Astrocyte of the cerebellum (primary cell): ENCODE measurements around the gene TMC3.
"Not testable (repeated sequence)": the region's sequence is repeated elsewhere in the genome, so short reads cannot be mapped to it uniquely, and the experiment has no call there.

Source experiments
- DNase-seq: peaks from one replicate; pipeline ENCODE4 v3.0.0-alpha.2; 2011; ENCODE audit warnings: low read depth
- H3K4me3 ChIP-seq: 2 replicates; pipeline ENCODE4 v1.5.1; 2011; ENCODE audit warnings: mild to moderate bottlenecking, low read depth, low read length, moderate library complexity
- in situ Hi-C: cut with HindIII; loops from 2 replicates; pipeline ENCODE4 v1.10.0; 2017; ENCODE audit warnings: low sequenced_read_pairs
- TF ChIP-seq, protein P1 (sequence below): IDR thresholded peaks from 2 replicates; pipeline ENCODE4 v1.5.1; 2012; ENCODE audit warnings: low read length, low read depth, moderate library complexity, mild to moderate bottlenecking; ENCODE audit errors: missing control alignments

TMC3 gene

DNA sequence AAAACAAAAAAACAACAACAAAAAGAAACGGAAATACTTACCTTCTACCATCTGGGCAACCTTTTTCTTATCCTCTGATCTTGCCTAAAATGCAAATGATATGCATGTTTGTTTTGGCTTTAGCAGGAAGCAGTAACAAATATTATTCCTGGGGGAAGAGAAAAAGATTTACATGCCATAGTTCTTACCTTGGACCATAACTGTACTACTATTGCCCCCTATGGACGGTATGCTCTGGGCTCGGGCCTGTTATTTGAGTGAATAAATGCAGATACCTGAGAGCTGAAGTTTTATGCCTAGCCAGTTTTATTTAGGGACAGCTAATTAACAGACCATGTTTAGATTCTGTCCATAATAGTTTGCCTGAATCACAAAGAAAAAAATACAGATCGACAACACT is 37.4 kb downstream of the TMC3 start:
- TF ChIP-seq, protein P1, sequence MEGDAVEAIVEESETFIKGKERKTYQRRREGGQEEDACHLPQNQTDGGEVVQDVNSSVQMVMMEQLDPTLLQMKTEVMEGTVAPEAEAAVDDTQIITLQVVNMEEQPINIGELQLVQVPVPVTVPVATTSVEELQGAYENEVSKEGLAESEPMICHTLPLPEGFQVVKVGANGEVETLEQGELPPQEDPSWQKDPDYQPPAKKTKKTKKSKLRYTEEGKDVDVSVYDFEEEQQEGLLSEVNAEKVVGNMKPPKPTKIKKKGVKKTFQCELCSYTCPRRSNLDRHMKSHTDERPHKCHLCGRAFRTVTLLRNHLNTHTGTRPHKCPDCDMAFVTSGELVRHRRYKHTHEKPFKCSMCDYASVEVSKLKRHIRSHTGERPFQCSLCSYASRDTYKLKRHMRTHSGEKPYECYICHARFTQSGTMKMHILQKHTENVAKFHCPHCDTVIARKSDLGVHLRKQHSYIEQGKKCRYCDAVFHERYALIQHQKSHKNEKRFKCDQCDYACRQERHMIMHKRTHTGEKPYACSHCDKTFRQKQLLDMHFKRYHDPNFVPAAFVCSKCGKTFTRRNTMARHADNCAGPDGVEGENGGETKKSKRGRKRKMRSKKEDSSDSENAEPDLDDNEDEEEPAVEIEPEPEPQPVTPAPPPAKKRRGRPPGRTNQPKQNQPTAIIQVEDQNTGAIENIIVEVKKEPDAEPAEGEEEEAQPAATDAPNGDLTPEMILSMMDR = peak; percentile 58
- in situ Hi-C loops = no loop called here
- no peak for DNase-seq
- no peak overlapping the region for H3K4me3 ChIP-seq

DNA sequence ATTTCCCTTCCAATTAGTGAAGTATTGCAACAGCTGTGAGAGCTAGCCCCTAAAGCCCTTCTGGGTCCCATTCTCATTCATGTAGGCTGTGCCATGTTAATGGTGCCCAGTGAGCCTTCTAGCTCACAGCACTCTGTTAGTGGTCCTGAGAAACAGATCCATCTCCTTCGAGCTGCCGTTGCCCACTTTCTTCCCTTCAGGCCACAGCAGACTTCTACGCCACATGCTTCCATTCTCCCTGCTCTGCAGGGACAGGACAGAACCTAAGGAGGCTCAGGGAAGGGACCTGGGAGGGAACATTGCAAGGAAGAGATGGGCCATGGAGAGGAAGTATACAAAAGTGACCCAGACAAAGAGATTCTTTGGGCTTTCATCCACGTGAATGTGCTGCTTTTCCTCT is 38.4 kb downstream of the TMC3 start:
- H3K4me3 ChIP-seq = no peak overlapping the region
- DNase-seq = no peak
- in situ Hi-C loops = no loop called here
- TF ChIP-seq, protein P1 = no peak

DNA sequence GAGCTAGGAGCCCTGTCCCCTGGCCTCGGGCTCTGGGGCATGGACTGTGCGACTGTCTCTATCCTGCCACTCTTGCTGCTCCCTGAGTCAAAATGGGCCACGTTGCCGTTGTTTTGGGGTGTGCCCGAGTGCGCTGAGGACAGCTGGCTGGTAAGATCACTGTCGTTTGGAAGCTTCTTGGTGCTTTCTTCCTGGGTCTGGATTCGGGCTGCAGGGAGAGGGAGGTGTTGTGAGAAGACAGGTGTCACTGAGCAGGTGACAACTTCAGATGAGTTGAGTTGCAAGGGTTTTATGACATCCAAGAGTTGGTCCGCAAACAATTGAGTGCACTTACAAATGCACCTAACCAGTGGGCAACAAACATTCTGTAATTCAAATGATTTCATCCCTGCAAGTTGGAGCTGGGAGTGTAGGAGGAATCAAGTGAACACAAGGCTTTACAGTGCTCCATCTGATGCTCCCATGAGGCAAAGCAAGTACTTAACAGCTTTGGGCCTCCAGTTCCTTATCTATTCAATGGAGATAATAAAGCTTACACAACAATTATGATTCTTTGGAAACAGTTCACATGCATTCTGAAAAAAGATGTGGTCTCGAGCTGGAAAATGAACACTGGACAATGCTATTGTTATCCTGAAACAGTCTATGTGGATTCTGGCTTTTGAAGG is 39.1 kb downstream of the TMC3 start:
- no peak for DNase-seq
- in situ Hi-C loops = no loop called here
- H3K4me3 ChIP-seq = no peak overlapping the region
- TF ChIP-seq, protein P1 = no peak

DNA sequence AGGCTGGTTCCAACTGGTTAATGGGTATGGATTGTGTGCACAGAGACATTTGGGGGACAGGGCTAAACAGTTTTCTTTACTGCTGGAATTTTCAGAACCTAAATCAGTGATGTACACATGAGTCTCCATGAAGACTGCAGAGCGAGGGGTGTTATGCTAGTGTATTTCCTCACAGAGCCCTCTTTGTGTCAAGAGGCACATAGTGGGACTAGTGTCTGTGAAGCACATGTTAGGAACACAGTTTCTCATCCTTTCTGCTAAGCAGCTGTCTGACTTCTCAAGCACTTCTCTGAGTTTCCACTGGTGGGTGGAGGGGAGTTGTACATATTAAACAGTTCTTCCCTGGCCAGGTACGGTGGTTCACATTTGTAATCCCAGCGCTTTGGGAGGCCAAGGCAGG is 40.6 kb downstream of the TMC3 start:
- in situ Hi-C loops = no loop called here
- DNase-seq = no peak
- TF ChIP-seq, protein P1 = no peak
- no peak overlapping the region for H3K4me3 ChIP-seq

DNA sequence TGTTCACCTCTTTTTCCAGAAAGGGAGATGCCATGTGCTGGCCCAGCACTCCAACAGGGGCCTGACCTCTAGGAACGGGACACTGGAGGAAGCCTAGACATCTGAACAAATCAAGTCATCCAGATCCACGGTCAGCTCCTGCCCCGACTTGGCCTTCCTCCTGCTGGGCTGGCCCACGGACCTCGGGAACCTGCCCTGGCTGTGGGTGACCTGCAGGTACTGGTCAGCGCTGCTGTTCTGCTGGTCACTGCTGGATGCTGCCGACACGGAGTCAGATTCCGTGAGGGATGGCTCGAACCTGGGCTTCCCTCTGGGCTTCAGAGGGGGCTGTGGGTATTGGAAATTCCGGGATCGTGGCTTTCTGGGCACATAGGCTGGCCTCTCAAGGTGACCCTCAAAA is 41.7 kb downstream of the TMC3 start:
- in situ Hi-C loops = no loop called here
- DNase-seq = no peak
- TF ChIP-seq, protein P1 = no peak
- no peak overlapping the region for H3K4me3 ChIP-seq

DNA sequence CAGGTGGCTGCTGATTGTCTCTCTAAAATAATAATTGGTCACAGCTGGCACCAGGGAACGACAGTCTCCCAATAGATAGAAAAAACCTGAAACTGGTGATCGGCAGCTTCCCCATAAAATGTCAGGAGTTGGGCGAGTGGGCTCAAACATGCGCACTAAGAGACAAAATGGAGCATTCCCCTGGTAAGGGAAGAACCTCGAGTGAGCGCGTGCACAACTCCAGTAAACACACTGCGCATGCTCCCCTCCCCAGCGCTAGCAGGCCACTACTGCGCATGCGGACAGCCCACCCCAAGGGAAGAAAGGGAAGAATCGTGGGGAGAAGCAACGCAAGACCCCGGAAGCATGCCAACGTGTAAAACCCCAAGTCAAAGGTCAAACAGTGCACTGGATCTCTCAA is 42.4 kb downstream of the TMC3 start:
- TF ChIP-seq, protein P1 = no peak
- DNase-seq = no peak
- in situ Hi-C loops = no loop called here
- no peak overlapping the region for H3K4me3 ChIP-seq

DNA sequence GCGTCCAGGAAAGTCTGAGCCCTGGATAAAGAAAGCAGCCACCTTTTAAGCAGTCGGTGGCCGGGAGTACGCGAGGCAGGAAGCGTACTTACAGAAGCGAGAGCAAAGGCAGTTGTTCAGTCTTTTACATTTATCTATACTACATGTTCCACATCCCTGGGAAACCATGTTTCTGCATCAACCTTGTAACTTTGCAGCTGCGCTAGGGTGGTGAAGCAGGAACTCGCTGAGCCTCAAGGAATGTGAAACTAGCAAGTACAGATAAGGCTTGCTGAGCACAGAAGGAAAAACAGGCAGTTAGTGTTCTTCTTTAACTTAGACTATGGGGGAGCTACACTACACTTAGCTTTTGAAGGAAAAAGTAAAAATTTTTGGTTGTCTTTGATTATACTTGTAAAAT is 42.9 kb downstream of the TMC3 start:
- H3K4me3 ChIP-seq, in situ Hi-C loops, DNase-seq: not testable (repeated sequence)
